ENCODE data around the gene CMAS. TPM values are rescaled to one million over a fixed set of nuclear protein-coding genes. Genes with fewer than 3 reads are reported as not detected.
"Not testable (repeated sequence)": the region's sequence is repeated elsewhere in the genome, so short reads cannot be mapped to it uniquely, and the experiment has no call there.

Gene CMAS
- polyA plus RNA-seq (ENCODE audit: insufficient read length), result 62.5 TPM
- long read RNA-seq, donor 1, transcript CMAS-201 (8 exons, 1,787 nt), result major isoform, 21 of 27 reads
- long read RNA-seq, donor 1, partial matches to known transcripts, result 5 of 27 reads
- long read RNA-seq, donor 1, other reads (novel, unspliced or antisense), result 0 of 27 reads
- long read RNA-seq, donor 2, transcript CMAS-201 (8 exons, 1,787 nt), result major isoform, 19 of 19 reads
- long read RNA-seq, donor 2, partial matches to known transcripts, result 0 of 19 reads
- long read RNA-seq, donor 2, other reads (novel, unspliced or antisense), result 0 of 19 reads
- long read RNA-seq, donor 3, transcript CMAS-201 (8 exons, 1,787 nt), result major isoform, 12 of 22 reads
- long read RNA-seq, donor 3, partial matches to known transcripts, result 10 of 22 reads
- long read RNA-seq, donor 3, other reads (novel, unspliced or antisense), result 0 of 22 reads
- long read RNA-seq, donor 4, result 0 reads
- long read RNA-seq, donor 5, transcript CMAS-201 (8 exons, 1,787 nt), result major isoform, 35 of 36 reads
- long read RNA-seq, donor 5, partial matches to known transcripts, result 0 of 36 reads
- long read RNA-seq, donor 5, other reads (novel, unspliced or antisense), result 0 of 36 reads
- long read RNA-seq, donor 6, transcript CMAS-201 (8 exons, 1,787 nt), result major isoform, 18 of 28 reads
- long read RNA-seq, donor 6, partial matches to known transcripts, result 10 of 28 reads
- long read RNA-seq, donor 6, other reads (novel, unspliced or antisense), result 0 of 28 reads
- long read RNA-seq, donor 7, transcript CMAS-201 (8 exons, 1,787 nt), result major isoform, 13 of 14 reads
- long read RNA-seq, donor 7, partial matches to known transcripts, result 0 of 14 reads
- long read RNA-seq, donor 7, other reads (novel, unspliced or antisense), result 0 of 14 reads
- long read RNA-seq, donor 8, transcript CMAS-201 (8 exons, 1,787 nt), result major isoform, 11 of 11 reads
- long read RNA-seq, donor 8, partial matches to known transcripts, result 0 of 11 reads
- long read RNA-seq, donor 8, other reads (novel, unspliced or antisense), result 0 of 11 reads

- DNase-seq, result peak; percentile 63
Observed at GRCh38 chr12:22046090-22046967, at the start of gene CMAS. CMAS (plus strand) TSS chr12:22046218; CDS start chr12:22046304, 86 bp downstream.

- DNase-seq, result no peak
Observed at GRCh38 chr12:21998295-21998694, 47.7 kb upstream of the CMAS start.

GRCh38 chr12:21998782-21999181 is 47.2 kb upstream of the CMAS start:
- DNase-seq, result no peak

- no peak for DNase-seq
Observed at GRCh38 chr12:22002430-22002829, 43.6 kb upstream of the CMAS start.

GRCh38 chr12:22007794-22008193 is 38.2 kb upstream of the CMAS start:
- DNase-seq, result not testable (repeated sequence)

GRCh38 chr12:22008196-22008595 is 37.8 kb upstream of the CMAS start:
- no peak for DNase-seq

- no peak for DNase-seq
Observed at GRCh38 chr12:22014041-22014782, 31.8 kb upstream of the CMAS start.

- DNase-seq, result no peak
Observed at GRCh38 chr12:22014783-22015144, 31.3 kb upstream of the CMAS start.

- no peak for DNase-seq
Observed at GRCh38 chr12:22016982-22017381, 29.0 kb upstream of the CMAS start.

GRCh38 chr12:22018860-22019259 is 27.2 kb upstream of the CMAS start:
- no peak for DNase-seq

- not testable (repeated sequence) for DNase-seq
Observed at GRCh38 chr12:22023489-22023888, 22.5 kb upstream of the CMAS start.

- no peak for DNase-seq
Observed at GRCh38 chr12:22029491-22029890, 16.5 kb upstream of the CMAS start.

- DNase-seq, result no peak
Observed at GRCh38 chr12:22029991-22030390, 16.0 kb upstream of the CMAS start.

GRCh38 chr12:22032732-22033131 is 13.3 kb upstream of the CMAS start:
- no peak for DNase-seq

GRCh38 chr12:22034709-22035506 is 11.1 kb upstream of the CMAS start:
- no peak for DNase-seq

GRCh38 chr12:22037947-22038346 is 8.1 kb upstream of the CMAS start:
- DNase-seq, result no peak

GRCh38 chr12:22038734-22039133 is 7.3 kb upstream of the CMAS start:
- DNase-seq, result no peak

GRCh38 chr12:22039361-22039760 is 6.7 kb upstream of the CMAS start:
- no peak for DNase-seq

GRCh38 chr12:22042976-22043669 is 2.9 kb upstream of the CMAS start:
- no peak for DNase-seq

- no peak for DNase-seq
Observed at GRCh38 chr12:22043943-22044342, 2.1 kb upstream of the CMAS start.

Measured in left kidney (tissue), 8 donors.